HepG2 (cell line): Measurements from ENCODE around the gene LY6G5B. TPM values are rescaled to one million over a fixed set of nuclear protein-coding genes. Genes with fewer than 3 reads are reported as not detected.
A peak's percentile ranks its signal among the peaks of the same experiment; 100 is the strongest.

Source experiments
- FOXC1 ChIP-seq: sonication (generic); formaldehyde crosslinking; IDR thresholded peaks from 2 replicates; pipeline ENCODE4 v1.8.0; 2022; ENCODE audit warnings: mild to moderate bottlenecking, missing genetic modification reagents, borderline replicate concordance
- GPBP1L1 ChIP-seq: sonication (generic); formaldehyde crosslinking; IDR thresholded peaks from 2 replicates; pipeline ENCODE4 v1.5.0; 2020; ENCODE audit warnings: mild to moderate bottlenecking, missing genetic modification reagents
- GTF2F1 ChIP-seq: fragments of 150-350 bp; IDR thresholded peaks from 2 replicates; pipeline ENCODE4 v1.6.1; 2014; ENCODE audit warnings: low read length
- JUND ChIP-seq: sonication (generic); formaldehyde crosslinking; IDR thresholded peaks from 2 replicates; pipeline ENCODE4 v1.8.0; 2022; ENCODE audit warnings: mild to moderate bottlenecking, missing genetic modification reagents
- KLF12 ChIP-seq: sonication (generic); formaldehyde crosslinking; IDR thresholded peaks from 2 replicates; pipeline ENCODE4 v1.4.0; 2020; ENCODE audit warnings: missing genetic modification reagents, borderline replicate concordance
- MLLT10 ChIP-seq: sonication (generic); formaldehyde crosslinking; IDR thresholded peaks from 2 replicates; pipeline ENCODE4 v1.4.0; 2020; ENCODE audit warnings: missing genetic modification reagents
- NCOA2 ChIP-seq: sonication (generic); formaldehyde crosslinking; IDR thresholded peaks from 2 replicates; pipeline ENCODE4 v1.8.0; 2022; ENCODE audit warnings: inconsistent platforms
- PRMT3 ChIP-seq: sonication (generic); formaldehyde crosslinking; IDR thresholded peaks from 2 replicates; pipeline ENCODE4 v1.8.1; 2022; ENCODE audit warnings: low read depth, mild to moderate bottlenecking, moderate library complexity, missing genetic modification reagents, borderline replicate concordance
- REL ChIP-seq: sonication (generic); formaldehyde crosslinking; conservative IDR thresholded peaks from 2 replicates; pipeline ENCODE4 v1.8.0; 2022; ENCODE audit warnings: mild to moderate bottlenecking, missing genetic modification reagents, moderate library complexity
- ZBTB38 ChIP-seq: sonication (generic); formaldehyde crosslinking; IDR thresholded peaks from 2 replicates; pipeline ENCODE4 v1.5.1; 2020; ENCODE audit warnings: mild to moderate bottlenecking, missing genetic modification reagents
- ZNF160 ChIP-seq: sonication (generic); formaldehyde crosslinking; IDR thresholded peaks from 2 replicates; pipeline ENCODE4 v1.8.0; 2022; ENCODE audit warnings: mild to moderate bottlenecking, inconsistent platforms, missing genetic modification reagents
- ZNF30 ChIP-seq: sonication (generic); formaldehyde crosslinking; IDR thresholded peaks from 2 replicates; pipeline ENCODE4 v1.5.0; 2020; ENCODE audit warnings: mild to moderate bottlenecking, missing genetic modification reagents
- ZNF33B ChIP-seq: sonication (generic); formaldehyde crosslinking; IDR thresholded peaks from 2 replicates; pipeline ENCODE4 v1.5.1; 2020; ENCODE audit warnings: mild to moderate bottlenecking, missing genetic modification reagents
- ZNF407 ChIP-seq: sonication (generic); formaldehyde crosslinking; IDR thresholded peaks from one replicate; pipeline ENCODE4 v1.5.1; 2020; ENCODE audit warnings: mild to moderate bottlenecking, missing genetic modification reagents; ENCODE audit errors: not compliant biosample characterization
- ZNF576 ChIP-seq: sonication (generic); formaldehyde crosslinking; IDR thresholded peaks from 2 replicates; pipeline ENCODE4 v1.4.0; 2020; ENCODE audit warnings: mild to moderate bottlenecking, missing genetic modification reagents
- ZNF746 ChIP-seq: sonication (generic); formaldehyde crosslinking; IDR thresholded peaks from 2 replicates; pipeline ENCODE4 v1.8.0; 2022; ENCODE audit warnings: mild to moderate bottlenecking, missing genetic modification reagents
- ZNF775 ChIP-seq: sonication (generic); formaldehyde crosslinking; IDR thresholded peaks from 2 replicates; pipeline ENCODE4 v1.4.0; 2020; ENCODE audit warnings: missing genetic modification reagents, mild to moderate bottlenecking, moderate library complexity, borderline replicate concordance
- polyA plus RNA-seq, 8 experiments: library from polyadenylated mRNA; depleted of rRNA in 3 of 8; stranded (reverse) in 7 of 8; unstranded in 1 of 8; fragments of >200 nt; fragmentation: Illumina TruSeq in 4 of 8; extraction: Trizol in 4 of 8; gene quantifications; 2 replicates each; pipeline versions ENCODE4 v1.2.1 to v1.2.3, GENCODE V29; 2011 to 2016; ENCODE audit warnings: low read depth in 4 of 8, missing spikeins in 1 of 8, mixed read lengths in 1 of 8; ENCODE audit not compliant: insufficient read depth in 1 of 8
- total RNA-seq, 5 experiments: library from RNA; depleted of rRNA; stranded (reverse); fragments of >200 nt; fragmentation: Illumina TruSeq; extraction: Trizol; gene quantifications; 2 replicates each; pipeline ENCODE4 v1.2.3, GENCODE V29; 2016; ENCODE audit warnings: low read depth in 1 of 5

The LY6G5B gene
- total and polyA plus RNA-seq, 2 of the 13 experiments (the other 11 are each of a cell fraction or from before 2014, with no cell fraction given) = 7.8 to 15.7 TPM

GRCh38 chr6:31702819-31703716 lies 33.3 kb downstream of the LY6G5B start, which contains the start of gene ABHD16A (continued):
- no peak for TF ChIP-seq ZNF30
- no peak for TF ChIP-seq ZNF160 (CRISPR knock-in tag)
- no peak for TF ChIP-seq ZNF33B (CRISPR knock-in tag)
- no peak for TF ChIP-seq GPBP1L1 (CRISPR knock-in tag)
- TF ChIP-seq ZNF746 = peak; percentile 60; the same call in 1 of the 2 replicates
- TF ChIP-seq ZNF407 (CRISPR knock-in tag) = no peak
- TF ChIP-seq REL (CRISPR knock-in tag) = no peak
- no peak for TF ChIP-seq ZNF576
- no peak for TF ChIP-seq PRMT3 (CRISPR knock-in tag)
- TF ChIP-seq FOXC1 = 0 out of 2 replicates have a peak, but pooled peaks have one; percentile 69
- TF ChIP-seq ZBTB38 (CRISPR knock-in tag) = peak; percentile 20; the same call in 1 of the 2 replicates
- TF ChIP-seq KLF12 (CRISPR knock-in tag) = peak; percentile 58; the same call in 1 of the 2 replicates
- TF ChIP-seq NCOA2 = peak; percentile 68
- TF ChIP-seq JUND (CRISPR knock-in tag) = peak; percentile 53; the same call in 1 of the 2 replicates
- no peak for TF ChIP-seq GTF2F1
- TF ChIP-seq MLLT10 (CRISPR knock-in tag) = no peak
- TF ChIP-seq ZNF775 = no peak
